ENCODE results near the gene KIAA1671.
A peak's percentile ranks its signal among the peaks of the same experiment; 100 is the strongest.
"Not testable (repeated sequence)": the region's sequence is repeated elsewhere in the genome, so short reads cannot be mapped to it uniquely, and the experiment has no call there.

Gene KIAA1671

GRCh38 chr22:25203082-25203481 lies 250.6 kb downstream of the KIAA1671 start:
- DNase-seq (ENCODE audit: low spot score), result no peak

- not testable (repeated sequence) for DNase-seq (ENCODE audit: low spot score)
Measured at GRCh38 chr22:25204547-25204946, 252.0 kb downstream of the KIAA1671 start.

GRCh38 chr22:25205847-25206246 lies 253.3 kb downstream of the KIAA1671 start:
- DNase-seq (ENCODE audit: low spot score), result no peak

- no peak for DNase-seq (ENCODE audit: low spot score)
Measured at GRCh38 chr22:25206998-25207397, 254.5 kb downstream of the KIAA1671 start.

GRCh38 chr22:25207553-25208157 lies 255.1 kb downstream of the KIAA1671 start:
- DNase-seq (ENCODE audit: low spot score), result no peak

GRCh38 chr22:25208328-25208727 lies 255.8 kb downstream of the KIAA1671 start:
- DNase-seq (ENCODE audit: low spot score), result no peak

GRCh38 chr22:25208743-25209505 lies 256.4 kb downstream of the KIAA1671 start:
- DNase-seq (ENCODE audit: low spot score), result peak; percentile 48

GRCh38 chr22:25210793-25211192 lies 258.3 kb downstream of the KIAA1671 start:
- DNase-seq (ENCODE audit: low spot score), result no peak

- DNase-seq (ENCODE audit: low spot score), result no peak
Measured at GRCh38 chr22:25212337-25212736, 259.8 kb downstream of the KIAA1671 start.

- no peak for DNase-seq (ENCODE audit: low spot score)
Measured at GRCh38 chr22:25213221-25213620, 260.7 kb downstream of the KIAA1671 start.

- no peak for DNase-seq (ENCODE audit: low spot score)
Measured at GRCh38 chr22:25216230-25216629, 263.7 kb downstream of the KIAA1671 start.

- DNase-seq (ENCODE audit: low spot score), result no peak
Measured at GRCh38 chr22:25219211-25219689, 266.7 kb downstream of the KIAA1671 start, which contains the start of gene CRYBB2. Gene CRYBB2, plus strand, starts transcription at chr22:25219639. Its CDS starts 1,791 bp downstream, at chr22:25221430.

- DNase-seq (ENCODE audit: low spot score), result no peak
Measured at GRCh38 chr22:25219948-25220442, 267.5 kb downstream of the KIAA1671 start.

GRCh38 chr22:25221790-25222189 lies 269.3 kb downstream of the KIAA1671 start:
- no peak for DNase-seq (ENCODE audit: low spot score)

- no peak for DNase-seq (ENCODE audit: low spot score)
Measured at GRCh38 chr22:25223269-25223850, 270.8 kb downstream of the KIAA1671 start.

- DNase-seq (ENCODE audit: low spot score), result no peak
Measured at GRCh38 chr22:25228822-25229221, 276.3 kb downstream of the KIAA1671 start.

- not testable (repeated sequence) for DNase-seq (ENCODE audit: low spot score)
Measured at GRCh38 chr22:25230760-25231159, 278.2 kb downstream of the KIAA1671 start.

- DNase-seq (ENCODE audit: low spot score), result no peak
Measured at GRCh38 chr22:25232301-25232700, 279.8 kb downstream of the KIAA1671 start.

GRCh38 chr22:25233706-25234105 lies 281.2 kb downstream of the KIAA1671 start:
- not testable (repeated sequence) for DNase-seq (ENCODE audit: low spot score)

GRCh38 chr22:25235547-25236290 lies 283.2 kb downstream of the KIAA1671 start:
- DNase-seq (ENCODE audit: low spot score), result peak; percentile 100

GRCh38 chr22:25236417-25236816 lies 283.9 kb downstream of the KIAA1671 start:
- DNase-seq (ENCODE audit: low spot score), result no peak

- DNase-seq (ENCODE audit: low spot score), result no peak
Measured at GRCh38 chr22:25237503-25237902, 285.0 kb downstream of the KIAA1671 start.
